Measurements from ENCODE around the gene ALG12.

Gene ALG12

DNA sequence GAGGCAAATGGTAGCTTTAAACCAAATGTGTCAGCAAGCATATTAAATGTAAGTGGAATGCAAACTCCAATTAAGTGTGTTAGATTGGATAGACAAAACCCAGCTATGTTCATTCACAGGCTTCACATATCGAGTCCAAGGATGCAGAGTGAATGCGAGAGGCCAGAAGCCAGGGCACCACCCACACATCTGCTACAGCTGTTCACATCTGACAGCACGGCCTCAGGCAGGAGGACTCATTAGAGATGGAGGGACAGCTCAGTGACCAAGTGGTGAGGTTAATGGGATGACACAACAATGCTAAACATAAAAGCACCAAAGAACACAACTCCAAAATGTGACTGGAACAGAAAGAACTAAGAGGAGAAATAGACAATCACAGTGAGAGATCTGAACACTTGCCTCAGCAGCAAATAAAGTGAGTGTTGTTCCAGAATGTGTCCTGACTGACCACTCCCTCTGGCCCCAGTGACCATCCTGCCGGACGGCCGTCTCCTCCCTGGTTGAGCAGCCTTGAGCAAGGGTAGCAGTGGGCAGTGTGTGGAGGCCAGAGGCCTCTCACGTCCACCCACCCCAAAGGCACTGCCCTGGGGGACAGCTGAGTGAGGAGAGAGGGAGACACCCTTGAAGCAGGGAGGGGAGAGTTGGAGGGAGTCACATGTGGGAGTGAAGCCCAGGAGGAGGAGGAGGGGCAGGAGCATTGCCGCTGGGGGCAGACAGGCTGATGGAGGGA is 23.8 kb downstream of the ALG12 start:
- DNase-seq (ENCODE audit: extremely low read depth in 1 of 2, low read depth in 1 of 2) = no peak

DNA sequence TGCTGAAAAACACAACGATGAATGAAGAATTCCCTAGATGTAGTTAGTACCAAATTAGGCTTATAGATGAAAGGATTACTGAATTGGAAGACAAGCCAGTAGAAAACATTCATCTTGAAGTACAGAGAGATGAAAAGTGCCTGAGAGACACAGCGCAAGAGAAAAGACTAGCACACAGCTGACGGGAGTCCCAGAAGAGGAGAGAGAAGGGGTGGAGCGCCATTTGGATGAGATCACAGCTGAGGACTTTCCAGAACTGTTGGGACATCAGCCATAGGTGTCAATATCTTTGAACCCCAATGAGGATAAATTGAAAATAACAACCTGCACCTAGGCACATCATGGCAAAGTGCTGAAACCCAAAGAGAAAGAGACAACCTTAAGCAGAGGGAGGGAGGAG is 25.2 kb downstream of the ALG12 start:
- DNase-seq (ENCODE audit: extremely low read depth in 1 of 2, low read depth in 1 of 2) = no peak

DNA sequence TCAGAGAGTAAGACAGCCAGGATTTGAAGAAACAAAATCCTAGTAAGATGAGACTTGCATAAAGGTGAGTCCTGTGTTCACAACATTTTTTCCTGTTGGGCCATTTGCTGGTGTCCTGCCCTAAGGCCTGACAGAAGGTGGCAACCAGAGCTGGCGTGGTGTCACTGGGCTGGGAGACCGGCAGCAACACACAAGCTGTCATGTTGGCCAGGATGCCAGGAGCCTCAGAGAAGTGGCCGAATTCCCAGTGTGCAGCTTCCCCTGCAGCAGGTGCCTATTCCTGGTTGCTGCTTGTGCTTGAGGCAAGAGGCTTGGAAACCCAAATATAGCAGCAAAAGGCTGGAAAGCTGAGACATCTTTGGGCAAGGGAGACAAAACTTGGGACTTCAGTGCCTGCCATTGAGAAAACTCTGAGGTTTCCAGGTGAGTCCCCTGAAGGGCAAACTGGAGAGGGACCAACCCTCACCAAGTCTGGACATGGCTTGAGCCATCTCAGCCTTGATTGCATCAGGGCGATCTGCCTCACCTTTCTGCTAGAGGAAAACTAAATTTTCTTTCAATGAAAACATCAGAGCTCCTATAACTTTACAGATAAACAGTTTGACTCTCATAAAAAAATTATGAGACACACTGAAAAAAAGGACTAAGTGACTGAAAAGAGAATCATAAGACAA is 25.9 kb downstream of the ALG12 start:
- DNase-seq (ENCODE audit: extremely low read depth in 1 of 2, low read depth in 1 of 2) = no peak

DNA sequence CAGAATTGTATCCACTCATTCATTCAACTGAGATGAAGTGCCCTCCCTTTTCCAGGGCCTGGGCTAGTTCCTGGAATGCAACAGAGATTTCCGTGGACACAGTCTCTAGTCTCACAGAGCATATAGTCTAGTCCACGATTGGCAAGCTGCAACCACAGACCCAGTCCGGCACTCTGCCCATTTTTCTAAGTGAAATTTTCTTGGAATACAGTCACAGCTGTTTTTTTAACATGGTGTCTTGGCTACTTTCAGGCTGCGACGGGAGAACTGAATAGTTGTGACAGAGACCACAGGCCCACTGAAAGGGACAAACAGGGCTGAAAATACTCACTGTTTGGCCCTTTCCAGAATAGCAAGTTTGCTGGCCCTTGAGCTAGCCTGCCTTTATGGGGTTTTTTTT is 29.2 kb downstream of the ALG12 start:
- DNase-seq (ENCODE audit: extremely low read depth in 1 of 2, low read depth in 1 of 2) = no peak

DNA sequence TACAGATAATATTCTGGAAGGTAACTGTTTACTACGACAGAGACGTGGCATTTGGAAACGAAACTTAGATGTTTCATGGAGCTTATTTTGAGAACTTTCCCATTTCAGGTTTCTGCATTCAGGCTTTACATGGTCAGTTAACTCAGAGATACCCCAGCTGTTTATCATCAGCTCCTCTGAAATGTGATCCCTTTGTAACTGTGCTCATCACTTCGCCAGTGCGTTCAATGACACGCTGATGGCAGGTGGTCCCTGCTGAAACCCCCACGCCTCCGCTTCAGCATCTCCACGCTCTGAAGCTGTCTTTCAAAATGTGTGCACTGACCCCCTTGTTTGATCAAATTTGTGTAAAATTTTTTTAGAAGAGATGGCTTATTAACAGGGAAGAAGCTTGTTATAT is 30.5 kb downstream of the ALG12 start:
- no peak for DNase-seq (ENCODE audit: extremely low read depth in 1 of 2, low read depth in 1 of 2)

DNA sequence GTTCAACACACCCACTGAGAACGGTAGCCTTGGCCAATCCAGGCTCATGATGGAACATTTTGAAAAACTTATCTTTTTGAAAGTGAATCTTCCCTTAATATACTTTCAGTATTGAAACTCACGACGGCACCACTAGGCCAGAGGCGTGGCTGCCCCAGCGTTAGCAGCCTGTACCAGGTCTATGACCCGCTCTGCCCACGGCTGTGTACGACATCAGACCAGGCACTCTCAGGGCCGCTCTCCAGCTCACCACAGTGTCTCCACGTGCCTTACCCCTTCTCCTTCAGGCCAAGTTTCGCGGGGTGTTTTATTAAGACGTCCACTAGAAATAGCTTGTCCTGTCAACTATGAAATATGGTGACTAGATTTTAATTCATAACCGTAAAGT is 31.2 kb downstream of the ALG12 start:
- DNase-seq (ENCODE audit: extremely low read depth in 1 of 2, low read depth in 1 of 2) = no peak

DNA sequence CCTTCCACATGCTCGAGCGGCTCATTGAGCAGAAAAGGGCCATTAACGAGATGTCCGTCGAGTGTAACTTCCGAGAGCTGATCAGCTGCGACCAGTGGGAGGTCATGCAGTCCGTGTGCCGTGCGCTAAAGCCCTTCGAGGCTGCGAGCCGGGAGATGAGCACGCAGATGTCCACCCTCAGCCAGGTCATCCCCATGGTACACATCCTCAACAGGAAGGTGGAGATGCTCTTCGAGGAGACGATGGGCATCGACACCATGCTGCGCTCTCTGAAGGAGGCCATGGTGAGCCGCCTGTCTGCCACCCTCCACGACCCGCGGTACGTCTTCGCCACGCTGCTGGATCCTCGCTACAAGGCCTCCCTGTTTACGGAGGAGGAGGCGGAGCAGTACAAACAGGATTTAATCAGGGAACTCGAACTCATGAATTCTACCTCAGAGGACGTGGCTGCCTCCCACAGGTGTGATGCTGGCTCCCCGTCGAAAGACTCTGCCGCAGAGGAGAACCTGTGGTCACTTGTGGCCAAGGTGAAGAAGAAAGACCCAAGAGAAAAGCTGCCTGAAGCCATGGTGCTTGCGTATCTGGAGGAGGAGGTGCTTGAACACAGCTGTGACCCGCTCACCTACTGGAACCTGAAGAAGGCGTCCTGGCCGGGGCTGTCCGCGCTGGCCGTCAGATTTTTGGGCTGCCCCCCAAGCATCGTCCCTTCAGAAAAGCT is 31.7 kb downstream of the ALG12 start:
- no peak for DNase-seq (ENCODE audit: extremely low read depth in 1 of 2, low read depth in 1 of 2)

DNA sequence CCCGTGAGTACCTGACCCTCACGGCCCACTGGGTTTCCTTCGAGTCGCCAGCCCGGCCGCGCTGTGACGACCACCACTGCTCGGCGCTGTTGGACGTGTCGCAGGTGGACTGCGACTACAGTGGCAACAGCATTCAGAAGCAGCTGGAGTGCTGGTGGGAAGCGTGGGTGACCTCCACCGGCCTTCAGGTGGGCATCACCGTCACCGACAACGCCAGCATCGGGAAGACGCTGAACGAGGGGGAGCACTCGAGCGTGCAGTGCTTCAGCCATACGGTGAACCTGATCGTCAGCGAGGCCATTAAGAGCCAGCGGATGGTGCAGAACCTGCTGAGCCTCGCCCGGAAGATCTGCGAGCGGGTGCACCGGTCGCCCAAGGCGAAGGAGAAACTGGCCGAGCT is 32.4 kb downstream of the ALG12 start:
- DNase-seq (ENCODE audit: extremely low read depth in 1 of 2, low read depth in 1 of 2) = no peak

DNA sequence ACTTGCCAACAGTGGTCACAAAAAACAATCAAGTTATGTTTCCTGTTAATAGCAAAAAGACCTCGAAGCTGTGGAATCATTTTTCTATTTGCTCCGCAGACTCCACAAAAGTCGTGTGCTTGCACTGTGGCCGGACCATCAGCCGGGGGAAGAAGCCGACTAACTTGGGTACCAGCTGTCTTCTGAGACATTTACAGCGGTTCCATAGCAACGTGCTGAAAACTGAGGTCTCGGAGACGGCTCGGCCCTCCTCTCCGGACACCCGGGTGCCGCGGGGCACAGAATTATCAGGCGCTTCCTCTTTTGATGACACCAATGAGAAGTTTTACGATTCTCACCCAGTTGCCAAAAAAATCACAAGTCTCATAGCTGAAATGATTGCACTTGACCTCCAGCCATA is 33.0 kb downstream of the ALG12 start:
- no peak for DNase-seq (ENCODE audit: extremely low read depth in 1 of 2, low read depth in 1 of 2)

DNA sequence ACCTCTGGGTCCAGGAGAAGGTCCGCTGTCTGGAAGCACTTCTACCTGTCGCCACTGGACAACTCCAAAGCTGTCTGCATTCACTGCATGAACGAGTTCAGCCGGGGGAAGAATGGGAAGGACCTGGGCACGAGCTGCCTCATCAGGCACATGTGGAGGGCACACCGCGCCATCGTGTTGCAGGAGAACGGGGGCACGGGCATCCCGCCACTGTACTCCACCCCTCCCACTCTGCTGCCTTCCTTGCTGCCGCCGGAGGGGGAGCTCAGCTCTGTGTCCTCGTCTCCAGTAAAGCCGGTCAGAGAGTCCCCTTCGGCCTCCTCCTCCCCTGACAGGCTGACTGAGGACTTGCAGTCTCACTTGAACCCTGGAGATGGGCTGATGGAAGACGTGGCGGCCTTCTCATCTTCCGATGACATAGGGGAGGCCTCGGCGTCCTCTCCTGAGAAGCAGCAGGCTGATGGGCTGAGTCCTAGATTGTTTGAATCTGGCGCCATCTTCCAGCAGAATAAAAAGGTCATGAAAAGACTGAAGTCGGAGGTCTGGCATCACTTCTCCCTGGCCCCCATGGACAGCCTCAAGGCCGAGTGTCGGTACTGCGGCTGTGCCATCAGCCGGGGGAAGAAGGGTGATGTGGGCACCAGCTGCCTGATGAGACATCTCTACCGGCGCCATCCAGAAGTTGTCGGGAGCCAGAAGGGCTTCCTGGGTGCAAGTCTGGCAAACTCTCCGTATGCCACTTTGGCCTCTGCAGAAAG is 33.6 kb downstream of the ALG12 start:
- DNase-seq (ENCODE audit: extremely low read depth in 1 of 2, low read depth in 1 of 2) = no peak

DNA sequence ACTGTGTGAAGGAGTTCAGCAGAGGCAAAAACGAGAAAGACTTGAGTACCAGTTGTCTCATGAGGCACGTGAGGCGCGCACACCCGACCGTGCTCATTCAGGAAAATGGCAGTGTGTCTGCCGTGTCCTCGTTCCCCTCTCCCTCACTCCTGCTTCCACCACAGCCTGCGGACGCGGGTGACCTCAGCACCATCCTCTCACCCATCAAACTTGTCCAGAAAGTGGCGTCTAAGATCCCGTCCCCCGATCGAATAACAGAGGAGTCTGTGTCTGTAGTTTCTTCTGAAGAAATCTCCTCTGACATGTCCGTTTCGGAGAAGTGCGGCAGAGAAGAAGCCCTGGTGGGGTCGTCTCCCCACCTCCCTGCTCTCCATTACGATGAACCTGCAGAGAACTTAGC is 34.2 kb downstream of the ALG12 start:
- DNase-seq (ENCODE audit: extremely low read depth in 1 of 2, low read depth in 1 of 2) = no peak

DNA sequence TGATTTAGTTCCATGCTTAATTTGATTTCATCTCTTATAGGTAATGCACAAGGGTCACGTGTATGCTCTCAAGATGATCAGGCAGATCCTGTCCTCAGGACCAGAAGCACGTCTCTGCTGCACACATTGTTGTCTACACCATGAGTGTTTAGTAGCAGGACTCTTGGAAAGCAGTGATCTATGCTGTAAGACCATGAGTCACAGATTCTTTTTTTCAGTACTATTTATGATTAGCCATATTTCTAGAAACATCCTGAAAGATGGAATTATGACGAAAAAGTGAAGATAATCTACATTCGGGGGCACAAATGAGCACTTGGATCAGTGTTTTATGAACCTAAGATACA is 35.0 kb downstream of the ALG12 start:
- no peak for DNase-seq (ENCODE audit: extremely low read depth in 1 of 2, low read depth in 1 of 2)

DNA sequence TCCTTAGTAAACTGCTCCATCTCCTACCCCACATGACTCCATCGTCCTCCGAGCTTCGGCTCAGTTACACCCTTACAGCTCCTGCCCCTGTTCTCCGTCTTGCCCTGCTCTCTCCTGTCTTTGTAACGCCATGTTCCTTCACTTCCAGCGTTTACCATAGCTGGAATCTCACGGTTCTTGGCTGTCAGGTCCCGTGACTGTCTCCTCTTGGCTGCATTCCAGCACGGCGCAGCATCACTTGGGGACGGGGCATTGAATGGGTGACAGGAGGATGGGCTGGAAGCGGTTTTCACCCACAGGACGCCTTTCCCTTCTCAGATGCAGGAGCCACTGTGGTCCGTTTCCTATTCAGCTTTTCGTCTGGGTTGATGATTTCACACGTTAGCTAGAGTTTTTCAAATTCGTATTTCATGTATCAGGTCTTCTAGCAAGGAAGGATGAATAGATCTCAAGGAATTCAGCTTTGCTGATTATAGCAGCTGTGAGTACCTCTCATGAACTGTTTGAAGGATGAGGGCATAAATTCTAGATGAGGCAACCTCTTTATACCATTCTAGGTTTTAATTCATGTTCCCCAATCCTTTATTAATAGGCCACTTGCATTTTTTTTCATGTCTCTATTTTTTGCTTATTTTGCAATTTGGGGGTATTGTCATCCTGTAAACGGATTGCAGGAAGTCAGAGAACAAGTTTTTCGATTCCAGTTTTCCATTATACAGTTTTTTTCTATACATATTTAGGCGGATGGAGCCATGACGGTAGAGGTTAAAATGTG is 35.5 kb downstream of the ALG12 start:
- no peak for DNase-seq (ENCODE audit: extremely low read depth in 1 of 2, low read depth in 1 of 2)

DNA sequence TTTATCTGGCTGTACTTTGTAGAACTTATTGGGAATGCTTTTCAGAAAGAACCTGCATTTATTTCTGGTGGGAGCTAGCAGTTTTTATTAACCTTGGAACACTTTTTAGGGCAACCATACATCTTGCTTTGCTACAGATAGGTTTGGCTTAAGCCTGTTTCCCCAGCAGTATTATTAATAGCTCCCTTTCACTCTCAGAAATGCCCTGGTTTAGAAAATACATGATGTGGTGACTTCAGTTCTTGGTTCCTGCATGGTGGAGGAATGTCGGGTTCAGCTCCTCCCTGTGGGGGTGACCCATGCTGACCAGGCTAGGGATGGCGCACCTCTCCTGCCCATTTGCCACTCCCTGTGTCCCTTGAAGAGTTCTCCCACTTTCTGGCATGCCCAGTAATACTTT is 36.4 kb downstream of the ALG12 start:
- DNase-seq (ENCODE audit: extremely low read depth in 1 of 2, low read depth in 1 of 2) = no peak

DNA sequence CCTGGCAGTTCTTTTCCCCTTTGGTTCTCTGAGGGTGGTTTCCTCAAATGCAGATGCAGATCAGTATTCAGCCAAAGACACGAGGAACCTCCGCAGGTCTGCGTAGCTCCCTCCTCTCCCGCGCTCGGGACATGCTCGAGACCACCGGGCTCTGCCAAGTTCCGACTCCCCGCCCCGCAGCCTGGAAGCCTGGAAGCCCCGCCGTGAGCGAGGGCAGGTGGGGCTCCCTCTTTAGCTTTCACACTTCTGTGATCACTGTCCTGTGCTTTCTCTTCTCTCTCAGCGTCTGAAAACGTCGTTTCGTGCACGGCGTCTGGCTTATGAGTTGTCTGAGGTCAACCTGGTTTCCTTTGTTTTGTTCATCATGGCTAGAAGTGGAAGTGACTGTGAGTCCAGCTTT is 38.0 kb downstream of the ALG12 start:
- no peak for DNase-seq (ENCODE audit: extremely low read depth in 1 of 2, low read depth in 1 of 2)

DNA sequence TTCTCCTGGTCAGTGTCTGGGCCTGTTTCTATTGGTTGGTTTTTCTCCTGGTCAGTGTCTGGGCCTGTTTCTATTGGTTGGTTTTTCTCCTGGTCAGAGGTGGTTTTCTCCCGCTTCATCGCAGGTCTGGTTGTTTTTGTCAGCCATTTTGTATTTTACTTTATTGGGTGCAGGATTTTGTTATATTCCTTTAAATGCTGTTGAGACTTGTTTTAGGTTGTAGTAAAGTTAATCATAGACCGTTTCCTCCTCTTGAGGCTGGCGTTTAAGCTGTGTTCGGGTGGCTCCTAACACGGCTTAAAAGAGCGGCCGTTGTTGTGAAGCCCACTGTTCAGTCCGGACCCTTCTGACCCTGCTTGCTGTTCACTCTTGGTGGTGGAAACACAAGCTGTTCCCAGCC is 38.4 kb downstream of the ALG12 start:
- no peak for DNase-seq (ENCODE audit: extremely low read depth in 1 of 2, low read depth in 1 of 2)

DNA sequence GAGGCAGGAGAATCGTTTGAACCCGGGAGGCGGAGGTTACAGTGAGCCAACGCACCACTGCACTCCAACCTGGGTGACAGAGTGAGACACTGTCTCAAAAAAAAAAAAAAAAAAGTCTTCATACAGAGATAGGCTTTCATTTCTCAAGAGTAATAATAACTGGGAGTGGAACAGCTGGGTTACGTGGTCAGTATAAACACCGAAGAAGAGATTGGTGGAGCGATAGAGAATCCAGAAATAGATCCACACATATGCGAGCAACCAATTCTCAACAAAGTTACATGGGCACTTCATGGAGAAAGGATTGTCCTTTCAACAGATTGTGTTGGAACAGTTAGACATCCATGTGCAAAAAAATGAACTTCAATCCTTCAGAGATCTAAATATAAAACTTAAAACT is 40.0 kb downstream of the ALG12 start:
- no peak for DNase-seq (ENCODE audit: extremely low read depth in 1 of 2, low read depth in 1 of 2)

DNA sequence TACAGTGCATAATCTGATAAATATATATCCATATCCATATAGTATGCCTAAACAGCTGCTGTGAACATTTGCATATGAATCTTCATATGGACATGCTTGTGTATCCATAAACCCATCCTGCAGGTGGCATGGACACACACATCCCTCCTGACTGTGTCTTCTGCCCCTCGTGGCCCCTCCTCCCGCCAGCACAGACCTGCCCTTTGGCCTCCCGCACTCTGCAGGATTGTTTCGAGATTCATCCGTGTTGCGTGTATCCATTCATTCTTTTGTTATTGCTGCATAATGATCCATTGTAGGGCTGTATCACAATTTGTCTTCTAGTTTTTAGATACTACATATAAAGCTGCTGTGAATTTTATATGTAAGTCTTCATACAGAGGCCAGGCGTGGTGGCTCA is 40.6 kb downstream of the ALG12 start:
- no peak for DNase-seq (ENCODE audit: extremely low read depth in 1 of 2, low read depth in 1 of 2)

DNA sequence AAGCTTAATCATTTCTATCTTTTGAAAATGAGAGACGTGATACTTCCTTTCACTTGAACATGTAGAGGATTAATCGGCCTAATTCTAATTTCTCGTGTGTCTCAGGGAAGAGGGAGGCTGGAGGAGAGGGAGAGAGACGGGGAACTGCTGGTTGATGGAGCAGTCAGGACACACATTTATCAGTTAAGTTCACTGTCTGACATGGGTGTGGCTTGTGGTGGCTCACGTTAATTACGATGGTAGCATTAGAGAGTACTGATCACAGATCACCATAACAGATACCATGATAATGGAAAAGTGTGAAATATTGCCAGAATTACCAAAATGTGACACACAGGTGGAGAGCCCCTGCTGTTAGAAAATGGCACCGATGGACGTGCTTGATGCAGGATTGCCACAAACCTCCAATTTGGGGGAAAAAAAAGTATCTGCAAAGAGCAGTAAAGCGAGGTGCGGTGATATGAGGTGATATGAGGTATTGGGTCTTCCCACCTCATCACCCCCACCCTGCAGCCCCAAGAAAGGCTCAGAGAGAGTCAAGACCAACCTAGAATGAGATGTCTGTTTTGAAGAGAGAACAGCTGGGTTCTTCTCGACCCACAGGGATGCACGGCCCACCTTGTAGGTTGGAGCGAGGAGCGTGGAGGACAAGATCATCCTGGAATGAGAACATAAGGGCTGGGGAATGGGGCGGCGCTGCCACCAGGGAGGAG is 44.9 kb downstream of the ALG12 start:
- DNase-seq (ENCODE audit: extremely low read depth in 1 of 2, low read depth in 1 of 2) = no peak

DNA sequence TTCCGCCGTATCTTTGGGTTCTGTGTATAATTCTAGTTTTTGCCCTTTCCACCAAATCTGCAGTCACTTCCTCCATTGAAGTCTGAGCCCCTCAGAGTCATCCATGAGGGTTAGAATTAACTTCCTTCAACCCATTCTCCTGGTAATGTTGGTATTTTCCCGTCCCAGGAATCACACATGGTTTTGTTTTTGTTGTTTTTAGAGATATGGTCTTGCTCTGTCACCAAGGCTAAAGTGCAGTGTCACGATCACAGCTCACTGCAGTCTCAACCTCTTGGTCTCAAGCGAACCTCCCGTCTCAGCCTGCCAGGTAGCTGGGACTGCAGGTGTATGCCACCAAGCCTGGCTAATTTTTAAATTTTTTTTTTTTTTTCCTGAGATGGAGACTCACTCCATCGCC is 45.9 kb downstream of the ALG12 start:
- no peak for DNase-seq (ENCODE audit: extremely low read depth in 1 of 2, low read depth in 1 of 2)
